ENCODE results near the gene GPR142.

Gene GPR142

DNA sequence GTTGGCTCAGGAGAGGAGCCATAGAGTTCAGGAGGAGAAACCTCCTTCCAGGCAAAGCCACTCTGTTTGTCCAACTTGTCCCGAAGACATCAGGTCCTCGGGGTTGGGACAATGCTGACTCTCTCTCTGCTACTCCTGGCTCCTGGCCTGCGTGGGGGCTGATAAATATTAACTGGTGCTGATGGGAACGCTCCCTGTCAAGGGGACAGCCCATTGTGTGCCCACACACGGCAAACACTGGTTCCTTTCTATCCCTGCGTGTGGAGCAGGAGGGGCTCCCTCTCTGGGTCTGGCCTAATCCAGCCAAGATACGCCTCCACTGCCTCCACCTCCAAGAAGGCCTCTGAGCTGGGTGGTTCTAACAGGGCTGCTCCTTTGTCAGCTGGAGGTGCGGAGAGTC, 36.9 kb upstream of the GPR142 start (continued):
- TF ChIP-seq, protein P1, sequence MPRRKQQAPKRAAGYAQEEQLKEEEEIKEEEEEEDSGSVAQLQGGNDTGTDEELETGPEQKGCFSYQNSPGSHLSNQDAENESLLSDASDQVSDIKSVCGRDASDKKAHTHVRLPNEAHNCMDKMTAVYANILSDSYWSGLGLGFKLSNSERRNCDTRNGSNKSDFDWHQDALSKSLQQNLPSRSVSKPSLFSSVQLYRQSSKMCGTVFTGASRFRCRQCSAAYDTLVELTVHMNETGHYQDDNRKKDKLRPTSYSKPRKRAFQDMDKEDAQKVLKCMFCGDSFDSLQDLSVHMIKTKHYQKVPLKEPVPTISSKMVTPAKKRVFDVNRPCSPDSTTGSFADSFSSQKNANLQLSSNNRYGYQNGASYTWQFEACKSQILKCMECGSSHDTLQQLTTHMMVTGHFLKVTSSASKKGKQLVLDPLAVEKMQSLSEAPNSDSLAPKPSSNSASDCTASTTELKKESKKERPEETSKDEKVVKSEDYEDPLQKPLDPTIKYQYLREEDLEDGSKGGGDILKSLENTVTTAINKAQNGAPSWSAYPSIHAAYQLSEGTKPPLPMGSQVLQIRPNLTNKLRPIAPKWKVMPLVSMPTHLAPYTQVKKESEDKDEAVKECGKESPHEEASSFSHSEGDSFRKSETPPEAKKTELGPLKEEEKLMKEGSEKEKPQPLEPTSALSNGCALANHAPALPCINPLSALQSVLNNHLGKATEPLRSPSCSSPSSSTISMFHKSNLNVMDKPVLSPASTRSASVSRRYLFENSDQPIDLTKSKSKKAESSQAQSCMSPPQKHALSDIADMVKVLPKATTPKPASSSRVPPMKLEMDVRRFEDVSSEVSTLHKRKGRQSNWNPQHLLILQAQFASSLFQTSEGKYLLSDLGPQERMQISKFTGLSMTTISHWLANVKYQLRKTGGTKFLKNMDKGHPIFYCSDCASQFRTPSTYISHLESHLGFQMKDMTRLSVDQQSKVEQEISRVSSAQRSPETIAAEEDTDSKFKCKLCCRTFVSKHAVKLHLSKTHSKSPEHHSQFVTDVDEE (CRISPR knock-in tag; IDR thresholded peaks at IDR 0.05) = no peak

DNA sequence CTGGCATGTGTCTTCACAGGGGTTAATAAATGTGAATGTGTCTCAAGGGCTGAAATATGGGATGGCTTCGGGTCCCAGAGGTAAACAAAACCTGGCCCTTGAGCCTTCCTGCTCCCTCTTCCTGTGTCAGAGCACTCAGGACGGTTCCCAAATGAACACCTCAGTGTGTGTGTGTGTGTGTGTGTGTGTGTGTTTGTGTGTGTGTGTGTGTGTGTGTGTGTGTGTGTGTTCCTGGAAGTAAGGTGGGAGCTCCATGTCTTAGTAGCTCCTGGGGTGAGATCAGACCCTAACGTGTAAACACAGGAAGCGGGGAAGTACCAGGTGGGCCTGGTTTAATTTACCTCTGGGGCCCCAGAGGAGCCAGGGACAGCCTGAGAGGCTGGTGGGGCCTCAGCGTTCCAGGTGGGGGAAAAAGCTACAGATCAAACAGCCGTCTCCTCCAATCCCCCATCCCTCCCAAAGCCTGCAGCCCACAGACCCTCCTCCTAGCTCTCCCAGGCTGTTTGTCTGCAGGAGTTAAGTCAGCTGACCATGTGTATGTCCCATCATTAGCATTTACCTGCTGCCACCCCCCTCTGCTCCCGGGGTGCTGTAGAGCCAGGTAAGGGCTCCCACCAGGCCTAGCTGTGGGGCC, 35.2 kb upstream of the GPR142 start:
- ATAC-seq = no peak
- TF ChIP-seq, protein P2, sequence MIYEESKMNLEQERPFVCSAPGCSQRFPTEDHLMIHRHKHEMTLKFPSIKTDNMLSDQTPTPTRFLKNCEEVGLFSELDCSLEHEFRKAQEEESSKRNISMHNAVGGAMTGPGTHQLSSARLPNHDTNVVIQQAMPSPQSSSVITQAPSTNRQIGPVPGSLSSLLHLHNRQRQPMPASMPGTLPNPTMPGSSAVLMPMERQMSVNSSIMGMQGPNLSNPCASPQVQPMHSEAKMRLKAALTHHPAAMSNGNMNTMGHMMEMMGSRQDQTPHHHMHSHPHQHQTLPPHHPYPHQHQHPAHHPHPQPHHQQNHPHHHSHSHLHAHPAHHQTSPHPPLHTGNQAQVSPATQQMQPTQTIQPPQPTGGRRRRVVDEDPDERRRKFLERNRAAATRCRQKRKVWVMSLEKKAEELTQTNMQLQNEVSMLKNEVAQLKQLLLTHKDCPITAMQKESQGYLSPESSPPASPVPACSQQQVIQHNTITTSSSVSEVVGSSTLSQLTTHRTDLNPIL (CRISPR knock-in tag; IDR thresholded peaks at IDR 0.05; ENCODE audit: low read depth) = no peak
- TF ChIP-seq, protein P3, sequence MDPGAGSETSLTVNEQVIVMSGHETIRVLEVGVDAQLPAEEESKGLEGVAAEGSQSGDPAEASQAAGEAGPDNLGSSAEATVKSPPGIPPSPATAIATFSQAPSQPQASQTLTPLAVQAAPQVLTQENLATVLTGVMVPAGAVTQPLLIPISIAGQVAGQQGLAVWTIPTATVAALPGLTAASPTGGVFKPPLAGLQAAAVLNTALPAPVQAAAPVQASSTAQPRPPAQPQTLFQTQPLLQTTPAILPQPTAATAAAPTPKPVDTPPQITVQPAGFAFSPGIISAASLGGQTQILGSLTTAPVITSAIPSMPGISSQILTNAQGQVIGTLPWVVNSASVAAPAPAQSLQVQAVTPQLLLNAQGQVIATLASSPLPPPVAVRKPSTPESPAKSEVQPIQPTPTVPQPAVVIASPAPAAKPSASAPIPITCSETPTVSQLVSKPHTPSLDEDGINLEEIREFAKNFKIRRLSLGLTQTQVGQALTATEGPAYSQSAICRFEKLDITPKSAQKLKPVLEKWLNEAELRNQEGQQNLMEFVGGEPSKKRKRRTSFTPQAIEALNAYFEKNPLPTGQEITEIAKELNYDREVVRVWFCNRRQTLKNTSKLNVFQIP (CRISPR knock-in tag; IDR thresholded peaks at IDR 0.05; ENCODE audit: borderline replicate concordance, low read depth) = no peak
- no peak for TF ChIP-seq ISL1 (CRISPR knock-in tag; IDR thresholded peaks at IDR 0.05)
- TF ChIP-seq RARB (CRISPR knock-in tag; IDR thresholded peaks at IDR 0.05) = no peak
- TF ChIP-seq, protein P1 (CRISPR knock-in tag; IDR thresholded peaks at IDR 0.05) = no peak
- TF ChIP-seq ESRRG (CRISPR knock-in tag; IDR thresholded peaks at IDR 0.05) = no peak
- no peak for TF ChIP-seq ZNF70 (CRISPR knock-in tag; IDR thresholded peaks at IDR 0.05)
- TF ChIP-seq ZFP3 (CRISPR knock-in tag; IDR thresholded peaks at IDR 0.05) = no peak

DNA sequence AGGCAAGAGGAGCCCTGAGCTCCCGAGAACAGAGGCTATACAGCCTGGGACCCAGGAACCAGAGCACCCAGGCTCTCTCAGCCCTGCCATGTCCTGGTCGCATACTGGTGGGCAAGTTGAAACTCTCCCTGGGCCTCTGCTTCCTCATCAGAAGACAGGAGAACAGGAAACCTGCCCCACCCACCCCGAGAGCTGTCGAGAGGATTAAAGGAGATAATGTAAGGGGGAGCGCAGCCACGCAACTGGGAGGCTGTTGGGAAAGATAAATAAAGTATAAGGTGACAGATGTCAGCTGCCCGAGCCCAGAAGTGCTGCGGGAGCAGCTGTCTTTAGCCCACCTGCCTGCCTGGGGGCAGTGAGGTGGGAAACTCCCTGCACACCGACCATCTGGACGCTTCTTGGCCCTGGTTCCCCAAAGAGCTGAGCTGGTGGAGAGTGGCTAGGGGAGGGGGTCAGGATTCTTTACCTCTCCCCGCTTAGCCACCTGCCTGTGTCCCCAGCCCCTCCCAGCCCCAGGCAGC, 34.5 kb upstream of the GPR142 start:
- ATAC-seq = no peak
- TF ChIP-seq GLIS3 (CRISPR knock-in tag; IDR thresholded peaks at IDR 0.05) (no peak), SNAI2 (CRISPR knock-in tag; IDR thresholded peaks at IDR 0.05) (no peak), TCF4 (CRISPR knock-in tag; IDR thresholded peaks at IDR 0.05; ENCODE audit: borderline replicate concordance) (no peak), ZFP30 (CRISPR knock-in tag; IDR thresholded peaks at IDR 0.05) (no peak), ZFP3 (CRISPR knock-in tag; IDR thresholded peaks at IDR 0.05) (no peak), ESRRG (CRISPR knock-in tag; IDR thresholded peaks at IDR 0.05) (no peak), ISL1 (CRISPR knock-in tag; IDR thresholded peaks at IDR 0.05) (no peak), PPARA (CRISPR knock-in tag; IDR thresholded peaks at IDR 0.05; ENCODE audit: borderline replicate concordance) (no peak), ZNF70 (CRISPR knock-in tag; IDR thresholded peaks at IDR 0.05) (no peak), ARNTL (CRISPR knock-in tag; IDR thresholded peaks at IDR 0.05; ENCODE audit: borderline replicate concordance, low read depth) (no peak), OSR1 (CRISPR knock-in tag; IDR thresholded peaks at IDR 0.05) (no peak), RARB (CRISPR knock-in tag; IDR thresholded peaks at IDR 0.05) (no peak), ZC3H10 (CRISPR knock-in tag; IDR thresholded peaks at IDR 0.05) (no peak), BACH2 (CRISPR knock-in tag; IDR thresholded peaks at IDR 0.05; ENCODE audit: borderline replicate concordance) (no peak), ZNF565 (CRISPR knock-in tag; conservative IDR thresholded peaks at IDR 0.05; ENCODE audit: low read depth) (no peak)
- TF ChIP-seq, protein P1 (CRISPR knock-in tag; IDR thresholded peaks at IDR 0.05) = no peak
- TF ChIP-seq, protein P4, sequence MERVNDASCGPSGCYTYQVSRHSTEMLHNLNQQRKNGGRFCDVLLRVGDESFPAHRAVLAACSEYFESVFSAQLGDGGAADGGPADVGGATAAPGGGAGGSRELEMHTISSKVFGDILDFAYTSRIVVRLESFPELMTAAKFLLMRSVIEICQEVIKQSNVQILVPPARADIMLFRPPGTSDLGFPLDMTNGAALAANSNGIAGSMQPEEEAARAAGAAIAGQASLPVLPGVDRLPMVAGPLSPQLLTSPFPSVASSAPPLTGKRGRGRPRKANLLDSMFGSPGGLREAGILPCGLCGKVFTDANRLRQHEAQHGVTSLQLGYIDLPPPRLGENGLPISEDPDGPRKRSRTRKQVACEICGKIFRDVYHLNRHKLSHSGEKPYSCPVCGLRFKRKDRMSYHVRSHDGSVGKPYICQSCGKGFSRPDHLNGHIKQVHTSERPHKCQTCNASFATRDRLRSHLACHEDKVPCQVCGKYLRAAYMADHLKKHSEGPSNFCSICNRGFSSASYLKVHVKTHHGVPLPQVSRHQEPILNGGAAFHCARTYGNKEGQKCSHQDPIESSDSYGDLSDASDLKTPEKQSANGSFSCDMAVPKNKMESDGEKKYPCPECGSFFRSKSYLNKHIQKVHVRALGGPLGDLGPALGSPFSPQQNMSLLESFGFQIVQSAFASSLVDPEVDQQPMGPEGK (CRISPR knock-in tag; IDR thresholded peaks at IDR 0.05; ENCODE audit: borderline replicate concordance) = no peak
- TF ChIP-seq, protein P3 (CRISPR knock-in tag; IDR thresholded peaks at IDR 0.05; ENCODE audit: borderline replicate concordance, low read depth) = no peak
- TF ChIP-seq, protein P2 (CRISPR knock-in tag; IDR thresholded peaks at IDR 0.05; ENCODE audit: low read depth) = no peak
